Esophagus squamous epithelium (tissue), 4 donors: Measurements from ENCODE around the gene GABRB2.

Experiments
- CTCF ChIP-seq, 6 experiments: fragments of 450-650 bp in 4 of 6; fragments of 200-600 bp in 2 of 6; sonication (generic) in 2 of 6; IDR thresholded peaks; one replicate each; pipeline ENCODE4 v1.5.1; 2016 to 2019; ENCODE audit warnings: antibody characterized with exemption in 6 of 6, mild to moderate bottlenecking in 4 of 6, moderate library complexity in 4 of 6
- POLR2A ChIP-seq, 4 donors: fragments of 450-650 bp; IDR thresholded peaks; one replicate each; pipeline ENCODE4 v1.6.1; 2017; ENCODE audit warnings: antibody characterized with exemption in 4 of 4, mild to moderate bottlenecking in 4 of 4, moderate library complexity in 3 of 4

- TF ChIP-seq CTCF (IDR thresholded peaks at IDR 0.05) (no peak), POLR2A (IDR thresholded peaks at IDR 0.05) (no peak)
Measured at GRCh38 chr5:161273410-161273809, 273.1 kb downstream of the GABRB2 start.
